Fibroblast of mammary gland (primary cell): ENCODE data around the gene GIMAP1.

Experiments used
- DNase-seq: peaks from one replicate; pipeline ENCODE4 v3.0.0-alpha.2; 2010; ENCODE audit warnings: low read depth
- H3K4me3 ChIP-seq: 2 replicates; pipeline ENCODE4 v1.5.1; 2011; ENCODE audit warnings: low read depth, mild to moderate bottlenecking, low read length, moderate library complexity; ENCODE audit not compliant: control insufficient read depth
- CTCF ChIP-seq: conservative IDR thresholded peaks from 2 replicates; pipeline ENCODE4 v1.5.1; 2011; ENCODE audit warnings: low read depth, low read length, inconsistent platforms; ENCODE audit not compliant: control insufficient read depth, insufficient read depth

The GIMAP1 gene

GRCh38 chr7:150715738-150716137 lies 675 bp upstream of the GIMAP1 start:
- no peak overlapping the region for H3K4me3 ChIP-seq

GRCh38 chr7:150716939-150717338 lies 526 bp downstream of the GIMAP1 start:
- no peak for TF ChIP-seq CTCF
- DNase-seq, result no peak
- no peak overlapping the region for H3K4me3 ChIP-seq

More at GRCh38 chr7:150715738-150716137, 675 bp upstream of the GIMAP1 start:
- TF ChIP-seq CTCF, result no peak
- no peak for DNase-seq

- H3K4me3 ChIP-seq, result no peak overlapping the region
These were observed 1.5 kb downstream of the GIMAP1 start for GRCh38 chr7:150717814-150718420.

GRCh38 chr7:150719436-150719835 lies 3.0 kb downstream of the GIMAP1 start:
- DNase-seq, result no peak
- TF ChIP-seq CTCF, result no peak
- H3K4me3 ChIP-seq, result no peak overlapping the region

More at GRCh38 chr7:150717814-150718420, 1.5 kb downstream of the GIMAP1 start:
- no peak for DNase-seq
- TF ChIP-seq CTCF, result no peak

GRCh38 chr7:150719960-150720891 lies 3.8 kb downstream of the GIMAP1 start:
- TF ChIP-seq CTCF, result no peak
- no peak overlapping the region for H3K4me3 ChIP-seq
- DNase-seq, result no peak

GRCh38 chr7:150721970-150722373 lies 5.6 kb downstream of the GIMAP1 start:
- DNase-seq, result no peak
- no peak for TF ChIP-seq CTCF
- H3K4me3 ChIP-seq, result no peak overlapping the region
